Measurements from ENCODE around the gene MMAB.

MMAB gene

GRCh38 chr12:109611223-109611622, 37.9 kb upstream of the MMAB start:
- intact Hi-C loops (cut with DNase I; ENCODE audit: low total_unique reads): no loop called here
- DNase-seq: no peak
- peaks cover 0 to 8% (median 4%) of the 10 kb centered on the region in 4 donors for H3K4me1 ChIP-seq
- no peak overlapping the region for H3K27ac ChIP-seq
- peaks cover 0 to 89% of the 10 kb centered on the region in 2 donors for H3K27me3 ChIP-seq
- H3K9me3 ChIP-seq: no peaks in the 10 kb centered on the region
- H3K36me3 ChIP-seq: no peaks in the 10 kb centered on the region
- H3K4me3 ChIP-seq: no peak overlapping the region
- no peak for TF ChIP-seq CTCF (IDR thresholded peaks at IDR 0.05)

DNA sequence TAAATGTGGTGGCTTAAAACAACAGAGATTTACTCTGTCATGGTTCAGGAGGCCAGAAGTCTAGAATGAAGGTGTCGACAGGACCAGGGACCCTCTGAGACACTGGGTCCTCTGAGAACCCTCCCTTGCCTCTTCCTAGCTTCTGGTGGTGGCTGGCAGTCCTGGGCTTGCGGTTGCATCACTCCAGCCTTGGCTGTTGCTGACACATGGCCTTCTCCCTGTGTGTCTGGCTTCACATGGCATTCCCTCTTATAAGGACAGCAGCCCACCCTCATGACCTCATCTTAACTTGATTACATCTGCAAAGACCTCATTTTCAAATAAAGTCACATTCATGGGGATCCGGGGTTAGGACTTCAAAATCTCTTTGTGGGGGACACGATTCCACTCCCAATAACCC, 37.2 kb upstream of the MMAB start:
- TF ChIP-seq CTCF (IDR thresholded peaks at IDR 0.05): no peak

GRCh38 chr12:109609342-109609741, 36.0 kb upstream of the MMAB start:
- H3K4me1 ChIP-seq: peaks cover 0 to 9% (median 4%) of the 10 kb centered on the region in 4 donors
- no peaks in the 10 kb centered on the region for H3K9me3 ChIP-seq
- TF ChIP-seq CTCF (IDR thresholded peaks at IDR 0.05): no peak
- no peak overlapping the region for H3K4me3 ChIP-seq
- DNase-seq: no peak
- no peaks in the 10 kb centered on the region for H3K36me3 ChIP-seq
- intact Hi-C loops (cut with DNase I; ENCODE audit: low total_unique reads): no loop called here
- peaks cover 0 to 73% of the 10 kb centered on the region in 2 donors for H3K27me3 ChIP-seq
- H3K27ac ChIP-seq: no peak overlapping the region

More for the DNA sequence above, 37.2 kb upstream of the MMAB start:
- H3K27ac ChIP-seq: no peak overlapping the region
- H3K36me3 ChIP-seq: no peaks in the 10 kb centered on the region
- H3K4me1 ChIP-seq: peaks cover 0 to 9% (median 4%) of the 10 kb centered on the region in 4 donors
- no peaks in the 10 kb centered on the region for H3K9me3 ChIP-seq
- intact Hi-C loops (cut with DNase I; ENCODE audit: low total_unique reads): no loop called here
- H3K27me3 ChIP-seq: peaks cover 0 to 83% of the 10 kb centered on the region in 2 donors
- no peak overlapping the region for H3K4me3 ChIP-seq
- DNase-seq: no peak

GRCh38 chr12:109608793-109609192, 35.5 kb upstream of the MMAB start:
- intact Hi-C loops (cut with DNase I; ENCODE audit: low total_unique reads): no loop called here
- Histone ChIP-seq H3K4me1 (peaks cover 0 to 9% (median 4%) of the 10 kb centered on the region in 4 donors), H3K9me3 (no peaks in the 10 kb centered on the region), H3K4me3 (no peak overlapping the region), H3K27ac (no peak overlapping the region), H3K36me3 (no peaks in the 10 kb centered on the region), H3K27me3 (peaks cover 0 to 73% of the 10 kb centered on the region in 2 donors)
- TF ChIP-seq CTCF (IDR thresholded peaks at IDR 0.05): no peak
- no peak for DNase-seq

- H3K4me3 ChIP-seq: no peak overlapping the region
- peaks cover 0 to 72% of the 10 kb centered on the region in 2 donors for H3K27me3 ChIP-seq
- H3K27ac ChIP-seq: no peak overlapping the region
- H3K4me1 ChIP-seq: peaks cover 0 to 9% (median 4%) of the 10 kb centered on the region in 4 donors
- H3K36me3 ChIP-seq: no peaks in the 10 kb centered on the region
- TF ChIP-seq CTCF (IDR thresholded peaks at IDR 0.05): no peak
- DNase-seq: no peak
- H3K9me3 ChIP-seq: no peaks in the 10 kb centered on the region
- intact Hi-C loops (cut with DNase I; ENCODE audit: low total_unique reads): no loop called here
Observed at GRCh38 chr12:109608270-109608669, 35.0 kb upstream of the MMAB start.

- DNase-seq: no peak
- no peak overlapping the region for H3K4me3 ChIP-seq
- peaks cover 0 to 9% (median 4%) of the 10 kb centered on the region in 4 donors for H3K4me1 ChIP-seq
- TF ChIP-seq CTCF (IDR thresholded peaks at IDR 0.05): no peak
- no peaks in the 10 kb centered on the region for H3K9me3 ChIP-seq
- peaks cover 0 to 69% of the 10 kb centered on the region in 2 donors for H3K27me3 ChIP-seq
- H3K27ac ChIP-seq: no peak overlapping the region
- no peaks in the 10 kb centered on the region for H3K36me3 ChIP-seq
- intact Hi-C loops (cut with DNase I; ENCODE audit: low total_unique reads): no loop called here
Observed at GRCh38 chr12:109607618-109608017, 34.3 kb upstream of the MMAB start.

All from tibial artery (tissue), 4 donors.